Lung (tissue), 12 donors: ENCODE results near the gene MELK. TPM values are rescaled to one million over a fixed set of nuclear protein-coding genes. Genes with fewer than 3 reads are reported as not detected.

Source experiments
- ATAC-seq: fragments of 200-7000 bp; cut with Tn5 transposase; one replicate; pipeline ENCODE4 v1.9.1; 2020; ENCODE audit warnings: moderate number of reproducible peaks; ENCODE audit not compliant: insufficient read depth, low FRiP score
- DNase-seq, 3 donors: peaks; one replicate each; pipeline ENCODE4 v3.0.0-alpha.2; 2013 to 2017
- H3K27ac ChIP-seq, 2 donors: one replicate each; pipeline ENCODE4 v1.5.1; 2013; ENCODE audit warnings: mild to moderate bottlenecking in 2 of 2, moderate library complexity in 2 of 2, control low read depth in 1 of 2, inconsistent platforms in 1 of 2, low read depth in 1 of 2, low read length in 1 of 2
- H3K27me3 ChIP-seq, 3 donors: one replicate each; pipeline ENCODE4 v1.5.1; 2013; ENCODE audit warnings: low read length in 2 of 3; ENCODE audit not compliant: control insufficient read depth in 3 of 3, insufficient read depth in 3 of 3
- H3K36me3 ChIP-seq, 4 donors: one replicate each; pipeline ENCODE4 v1.5.1; 2013; ENCODE audit warnings: low read length in 4 of 4, mild to moderate bottlenecking in 1 of 4, moderate library complexity in 1 of 4; ENCODE audit not compliant: control insufficient read depth in 4 of 4, insufficient read depth in 4 of 4
- H3K4me1 ChIP-seq, 5 donors: one replicate each; pipeline ENCODE4 v1.5.1; 2013; ENCODE audit warnings: low read length in 5 of 5, mild to moderate bottlenecking in 2 of 5, moderate library complexity in 1 of 5; ENCODE audit not compliant: control insufficient read depth in 5 of 5, insufficient read depth in 5 of 5
- H3K4me3 ChIP-seq: one replicate; pipeline ENCODE4 v1.5.1; 2013; ENCODE audit warnings: mild to moderate bottlenecking, control low read depth, moderate library complexity
- H3K9ac ChIP-seq, 2 donors: one replicate each; pipeline ENCODE4 v1.5.1; 2013; ENCODE audit warnings: low read length in 2 of 2, control low read depth in 1 of 2; ENCODE audit not compliant: insufficient read depth in 1 of 2
- H3K9me3 ChIP-seq, 4 donors: one replicate each; pipeline ENCODE4 v1.5.1; 2013; ENCODE audit warnings: low read length in 3 of 4, mild to moderate bottlenecking in 1 of 4, moderate library complexity in 1 of 4; ENCODE audit not compliant: control insufficient read depth in 4 of 4, insufficient read depth in 3 of 4
- WGBS, 2 donors: extraction: QIAGEN DNeasy Blood & Tissue Kit; methylation state at CpG; one replicate each; pipeline ENCODE4 v1.1.7; 2013; 5-methylcytosine and 5-hydroxymethylcytosine counted together
- polyA plus RNA-seq, 2 donors: library from polyadenylated mRNA; stranded (reverse); fragments of 200-250 nt; gene quantifications; one replicate each; pipeline ENCODE4 v1.2.1, GENCODE V29; 2013
- total RNA-seq, 2 donors: library from RNA; depleted of rRNA in 1 of 2; stranded (reverse); fragments of >200 nt in 1 of 2; gene quantifications; one replicate each; pipeline ENCODE4 v1.2.1, GENCODE V29; 2014 to 2021
- TF ChIP-seq, protein P1 (sequence below): IDR thresholded peaks from 2 replicates; pipeline ENCODE4 v1.5.1; 2012; ENCODE audit warnings: mild to moderate bottlenecking; ENCODE audit errors: control extremely low read depth, extremely low read depth
- donor health status: control.
- donor health status: control.
- donor health status: Bipolar disorder and iron deficiency.
- donor health status: healthy.
- donor health status: DM: yes; HTN: yes; CAD: no.

The MELK gene
- total and polyA plus RNA-seq, 4 donors = 0.88 to 3.5 (median 1.5) TPM

DNA sequence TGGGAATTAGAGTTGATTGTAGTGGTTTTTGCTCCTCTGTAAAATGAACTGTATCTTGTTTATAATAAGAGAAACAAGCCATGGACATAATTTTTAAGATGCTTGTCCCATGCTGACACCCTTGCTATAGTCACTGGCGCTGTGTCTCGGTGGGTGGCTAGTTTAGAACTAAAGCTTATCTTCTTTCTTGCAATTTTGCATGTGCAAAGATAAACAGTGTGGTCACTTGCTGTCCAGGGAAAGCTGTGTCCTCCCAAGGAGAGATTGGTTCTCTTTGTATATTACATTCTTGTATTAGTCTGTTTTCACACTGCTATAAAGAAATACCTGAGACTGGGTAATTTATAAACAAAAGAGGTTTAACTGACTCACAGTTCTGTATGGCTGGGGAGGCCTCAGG is 143.8 kb downstream of the MELK start:
- Histone ChIP-seq H3K4me1 (no peaks in the 10 kb centered on the region), H3K9ac (no peak overlapping the region), H3K4me3 (no peak overlapping the region), H3K27ac (no peak overlapping the region), H3K36me3 (no peaks in the 10 kb centered on the region), H3K27me3 (no peaks in the 10 kb centered on the region), H3K9me3 (peaks cover 0 to 4% (median 2%) of the 10 kb centered on the region in 4 donors)
- DNase-seq (no peak), ATAC-seq (no peak)
- 63 to 78% methylated on average over 2 of the region's 2 CpGs for WGBS, 2 donors
- TF ChIP-seq, protein P1, sequence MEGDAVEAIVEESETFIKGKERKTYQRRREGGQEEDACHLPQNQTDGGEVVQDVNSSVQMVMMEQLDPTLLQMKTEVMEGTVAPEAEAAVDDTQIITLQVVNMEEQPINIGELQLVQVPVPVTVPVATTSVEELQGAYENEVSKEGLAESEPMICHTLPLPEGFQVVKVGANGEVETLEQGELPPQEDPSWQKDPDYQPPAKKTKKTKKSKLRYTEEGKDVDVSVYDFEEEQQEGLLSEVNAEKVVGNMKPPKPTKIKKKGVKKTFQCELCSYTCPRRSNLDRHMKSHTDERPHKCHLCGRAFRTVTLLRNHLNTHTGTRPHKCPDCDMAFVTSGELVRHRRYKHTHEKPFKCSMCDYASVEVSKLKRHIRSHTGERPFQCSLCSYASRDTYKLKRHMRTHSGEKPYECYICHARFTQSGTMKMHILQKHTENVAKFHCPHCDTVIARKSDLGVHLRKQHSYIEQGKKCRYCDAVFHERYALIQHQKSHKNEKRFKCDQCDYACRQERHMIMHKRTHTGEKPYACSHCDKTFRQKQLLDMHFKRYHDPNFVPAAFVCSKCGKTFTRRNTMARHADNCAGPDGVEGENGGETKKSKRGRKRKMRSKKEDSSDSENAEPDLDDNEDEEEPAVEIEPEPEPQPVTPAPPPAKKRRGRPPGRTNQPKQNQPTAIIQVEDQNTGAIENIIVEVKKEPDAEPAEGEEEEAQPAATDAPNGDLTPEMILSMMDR = no peak

DNA sequence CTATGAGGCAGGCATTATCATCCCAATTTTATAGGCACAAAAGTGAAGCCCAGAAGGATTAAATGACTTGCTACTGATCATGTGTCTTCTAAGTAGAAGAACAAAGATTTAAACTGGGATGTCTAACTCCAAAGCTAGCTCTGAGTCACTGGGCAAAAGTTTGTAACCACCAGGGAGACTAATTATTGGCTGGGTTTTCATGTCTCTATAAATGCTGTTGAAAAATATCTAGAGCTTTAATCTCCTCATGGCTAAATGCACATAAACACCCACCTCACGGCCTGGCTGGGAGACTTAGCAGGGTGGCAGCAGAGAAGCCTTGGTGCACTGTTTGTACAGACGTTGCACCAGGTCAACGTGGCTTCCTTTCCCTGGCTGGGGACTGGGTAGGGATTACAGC is 144.6 kb downstream of the MELK start:
- no peaks in the 10 kb centered on the region for H3K27me3 ChIP-seq
- no peak overlapping the region for H3K4me3 ChIP-seq
- H3K9me3 ChIP-seq = peaks cover 0 to 3% (median 1%) of the 10 kb centered on the region in 4 donors
- DNase-seq (no peak), ATAC-seq (no peak)
- no peak overlapping the region for H3K27ac ChIP-seq
- 58 to 66% methylated on average over 3 of the region's 3 CpGs for WGBS, 2 donors
- no peaks in the 10 kb centered on the region for H3K36me3 ChIP-seq
- H3K4me1 ChIP-seq = no peaks in the 10 kb centered on the region
- H3K9ac ChIP-seq = no peak overlapping the region
- TF ChIP-seq, protein P1 = no peak

DNA sequence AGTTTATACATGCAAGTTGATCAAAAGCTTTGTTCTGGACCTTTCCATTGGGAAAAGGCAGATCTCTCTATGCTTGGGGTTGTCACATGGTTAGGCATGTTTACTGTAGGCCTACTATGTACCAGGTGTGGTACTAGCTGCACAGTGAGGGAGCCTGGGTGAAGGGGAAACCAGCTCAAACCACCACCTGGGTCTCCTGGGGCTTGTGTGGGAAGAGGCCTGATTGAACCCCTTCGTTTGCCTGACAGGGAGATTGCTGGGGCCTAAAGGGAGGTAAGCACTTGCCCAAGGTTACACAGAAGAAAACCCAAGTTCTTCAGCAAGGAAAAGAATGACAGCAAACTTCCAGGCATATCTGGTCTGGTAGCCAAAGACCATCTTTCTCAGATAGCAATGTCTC is 145.9 kb downstream of the MELK start:
- no peak overlapping the region for H3K4me3 ChIP-seq
- no peak for DNase-seq
- peaks cover 0 to 3% (median 0%) of the 10 kb centered on the region in 4 donors for H3K9me3 ChIP-seq
- no peaks in the 10 kb centered on the region for H3K4me1 ChIP-seq
- no peak overlapping the region for H3K9ac ChIP-seq
- H3K27ac ChIP-seq = no peak overlapping the region
- no peak for ATAC-seq
- no peaks in the 10 kb centered on the region for H3K27me3 ChIP-seq
- TF ChIP-seq, protein P1 = no peak
- 0 to 18% methylated on average over 1 of the region's 1 CpG for WGBS, 2 donors
- no peaks in the 10 kb centered on the region for H3K36me3 ChIP-seq

DNA sequence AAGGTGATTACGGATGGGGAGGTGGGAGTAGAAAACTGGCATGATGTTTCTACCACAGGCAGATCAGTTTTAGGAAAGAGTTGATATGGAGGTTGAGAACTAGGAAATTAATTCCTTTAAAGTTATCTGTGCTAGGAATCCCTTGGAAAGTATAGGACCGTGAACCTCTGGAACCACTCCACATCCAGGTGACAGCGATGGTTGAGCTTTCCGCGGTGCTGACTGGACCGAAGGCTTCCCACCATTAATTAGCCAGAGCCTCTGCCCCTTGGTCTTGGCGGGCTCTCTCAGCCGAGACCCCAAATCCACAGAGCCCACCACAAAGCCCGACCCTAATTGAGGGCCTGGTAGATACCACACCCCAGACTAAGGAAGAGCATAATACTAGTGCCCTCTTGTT is 147.3 kb downstream of the MELK start:
- no peak overlapping the region for H3K9ac ChIP-seq
- TF ChIP-seq, protein P1 = no peak
- no peak overlapping the region for H3K27ac ChIP-seq
- WGBS, 2 donors = 93 to 96% methylated on average over 9 of the region's 9 CpGs
- no peaks in the 10 kb centered on the region for H3K4me1 ChIP-seq
- no peaks in the 10 kb centered on the region for H3K9me3 ChIP-seq
- H3K36me3 ChIP-seq = no peaks in the 10 kb centered on the region
- H3K4me3 ChIP-seq = no peak overlapping the region
- H3K27me3 ChIP-seq = no peaks in the 10 kb centered on the region
- no peak for ATAC-seq
- DNase-seq = no peak
